Gastrocnemius medialis (tissue), 4 donors: ENCODE measurements around the gene UBE2L6. TPM values are rescaled to one million over a fixed set of nuclear protein-coding genes. Genes with fewer than 3 reads are reported as not detected.

Source experiments
- ATAC-seq, 2 donors: fragments of 150-250 bp; one replicate each; pipeline ENCODE4 v1.9.1; 2016
- DNase-seq, 2 donors: peaks; one replicate each; pipeline ENCODE4 v3.0.0-alpha.2; 2019
- H3K27ac ChIP-seq, 4 donors: fragments of 200-600 bp; sonication (generic); 1 replicate in 1 of 4; 2 replicates in 3 of 4; pipeline ENCODE4 v1.5.1; 2016 to 2018; ENCODE audit warnings: mild to moderate bottlenecking in 2 of 4, moderate library complexity in 1 of 4
- H3K27me3 ChIP-seq, 3 donors: fragments of 200-600 bp; sonication (generic) in 2 of 3; 1 replicate in 1 of 3; 2 replicates in 2 of 3; pipeline versions ENCODE4 v1.5.1 to v1.6.0; 2016 to 2019; ENCODE audit warnings: mild to moderate bottlenecking in 1 of 3, moderate library complexity in 1 of 3
- H3K36me3 ChIP-seq, 2 donors: fragments of 200-600 bp; sonication (generic) in 1 of 2; one replicate each; pipeline ENCODE4 v1.5.1; 2017 to 2018
- H3K4me1 ChIP-seq, 2 donors: fragments of 200-600 bp; sonication (generic) in 1 of 2; one replicate each; pipeline ENCODE4 v1.5.1; 2016 to 2017; ENCODE audit warnings: mild to moderate bottlenecking in 2 of 2
- H3K4me3 ChIP-seq, 4 donors: fragments of 200-600 bp; sonication (generic) in 3 of 4; 1 replicate in 1 of 4; 2 replicates in 3 of 4; pipeline ENCODE4 v1.5.1; 2016 to 2019; ENCODE audit warnings: mild to moderate bottlenecking in 2 of 4
- H3K9me3 ChIP-seq, 3 donors: fragments of 200-600 bp; sonication (generic) in 2 of 3; 1 replicate in 1 of 3; 2 replicates in 2 of 3; pipeline ENCODE4 v1.5.1; 2016 to 2019
- CTCF ChIP-seq, 5 experiments: fragments of 450-650 bp in 3 of 5; fragments of 200-600 bp in 2 of 5; sonication (generic) in 2 of 5; IDR thresholded peaks in 4 of 5; conservative IDR thresholded peaks in 1 of 5; 1 replicate in 4 of 5; 2 replicates in 1 of 5; pipeline ENCODE4 v1.5.1; 2016 to 2019; ENCODE audit warnings: antibody characterized with exemption in 5 of 5, mild to moderate bottlenecking in 3 of 5, moderate library complexity in 3 of 5
- POLR2A ChIP-seq, 2 donors: fragments of 450-650 bp; IDR thresholded peaks; one replicate each; pipeline ENCODE4 v1.6.1; 2017; ENCODE audit warnings: antibody characterized with exemption in 2 of 2, mild to moderate bottlenecking in 2 of 2, moderate library complexity in 2 of 2
- in situ Hi-C, 4 donors: fragments of 200-750 bp; cut with MboI; loops; one replicate each; pipeline versions ENCODE4 v1.15.0 to v1.8.0; 2017; ENCODE audit warnings: low sequenced_read_pairs in 4 of 4
- intact Hi-C: fragments of 100-400 bp; cut with DNase I; formaldehyde crosslinking; loops from one replicate; pipeline ENCODE4 v1.15.1; 2023; ENCODE audit warnings: low total_unique reads
- total RNA-seq, 4 donors: library from RNA; depleted of rRNA; stranded (reverse); fragments of >200 nt; gene quantifications; one replicate each; pipeline versions ENCODE4 v1.1.0 to v1.2.3, GENCODE V29; 2016

The UBE2L6 gene
- total RNA-seq, 4 donors from 2014 or later = 5.5 to 9.0 (median 6.7) TPM

GRCh38 chr11:57544566-57544965, 22.9 kb downstream of the UBE2L6 start:
- Histone ChIP-seq H3K27ac (peak overlapping the region; percentile 89 to 96 (median 92)), H3K36me3 (peaks cover 0 to 10% of the 10 kb centered on the region in 2 donors), H3K9me3 (no peaks in the 10 kb centered on the region), H3K27me3 (no peaks in the 10 kb centered on the region), H3K4me3 (no peak overlapping the region), H3K4me1 (peaks cover 38 to 41% of the 10 kb centered on the region in 2 donors)
- peak in 1 of 2 donors; percentile 53 for ATAC-seq
- TF ChIP-seq POLR2A (IDR thresholded peaks at IDR 0.05) (no peak), CTCF (IDR thresholded peaks at IDR 0.05 in 4 of 5, conservative IDR thresholded peaks at IDR 0.05 in 1 of 5) (no peak)
- no peak for DNase-seq
- in situ Hi-C loops (no loop called here), intact Hi-C loops (no loop called here)

GRCh38 chr11:57543593-57543992, 23.9 kb downstream of the UBE2L6 start:
- Histone ChIP-seq H3K27ac (peak overlapping the region; percentile 89 to 96 (median 92)), H3K9me3 (no peaks in the 10 kb centered on the region), H3K4me3 (no peak overlapping the region), H3K4me1 (peaks cover 48 to 49% of the 10 kb centered on the region in 2 donors), H3K36me3 (peaks cover 0 to 8% of the 10 kb centered on the region in 2 donors), H3K27me3 (no peaks in the 10 kb centered on the region)
- in situ Hi-C loops = no loop called here
- TF ChIP-seq CTCF (IDR thresholded peaks at IDR 0.05 in 4 of 5, conservative IDR thresholded peaks at IDR 0.05 in 1 of 5) (no peak), POLR2A (IDR thresholded peaks at IDR 0.05) (no peak)
- ATAC-seq (no peak), DNase-seq (no peak)
- intact Hi-C loops = no loop called here

- in situ Hi-C loops (no loop called here), intact Hi-C loops (no loop called here)
- no peak for TF ChIP-seq POLR2A (IDR thresholded peaks at IDR 0.05)
- TF ChIP-seq CTCF (IDR thresholded peaks at IDR 0.05 in 4 of 5, conservative IDR thresholded peaks at IDR 0.05 in 1 of 5) = no peak
- DNase-seq = no peak
- no peak for ATAC-seq
- H3K36me3 ChIP-seq = peaks cover 0 to 8% of the 10 kb centered on the region in 2 donors
- H3K27ac ChIP-seq = peak overlapping the region; percentile 89 to 96 (median 92)
- H3K4me3 ChIP-seq = no peak overlapping the region
- no peaks in the 10 kb centered on the region for H3K27me3 ChIP-seq
- H3K4me1 ChIP-seq = peaks cover 51 to 54% of the 10 kb centered on the region in 2 donors
- H3K9me3 ChIP-seq = no peaks in the 10 kb centered on the region
These were observed 24.9 kb downstream of the UBE2L6 start for GRCh38 chr11:57542582-57542981.

- Histone ChIP-seq H3K4me1 (peaks cover 58 to 64% of the 10 kb centered on the region in 2 donors), H3K36me3 (peaks cover 0 to 5% of the 10 kb centered on the region in 2 donors), H3K27ac (peak overlapping the region; percentile 89 to 96 (median 92)), H3K9me3 (no peaks in the 10 kb centered on the region), H3K4me3 (peak overlapping the region in 2 of 4 donors; percentile 4 to 17), H3K27me3 (no peaks in the 10 kb centered on the region)
- ATAC-seq (peak; percentile 82 to 83), DNase-seq (peak; percentile 75 to 82)
- TF ChIP-seq POLR2A (IDR thresholded peaks at IDR 0.05) (peak; percentile 22 to 53), CTCF (IDR thresholded peaks at IDR 0.05 in 4 of 5, conservative IDR thresholded peaks at IDR 0.05 in 1 of 5) (no peak)
- intact Hi-C loops = no loop called here
- in situ Hi-C loops = no loop called here
These were observed 26.3 kb downstream of the UBE2L6 start for GRCh38 chr11:57541169-57541568.

GRCh38 chr11:57539342-57539741, 28.1 kb downstream of the UBE2L6 start:
- no peak for TF ChIP-seq CTCF (IDR thresholded peaks at IDR 0.05 in 4 of 5, conservative IDR thresholded peaks at IDR 0.05 in 1 of 5)
- no peak overlapping the region for H3K4me3 ChIP-seq
- ATAC-seq (peak; percentile 26 to 37), DNase-seq (no peak)
- H3K4me1 ChIP-seq = peaks cover 56 to 61% of the 10 kb centered on the region in 2 donors
- no peaks in the 10 kb centered on the region for H3K27me3 ChIP-seq
- peak overlapping the region; percentile 89 to 96 (median 92) for H3K27ac ChIP-seq
- H3K36me3 ChIP-seq = no peaks in the 10 kb centered on the region
- intact Hi-C loops = no loop called here
- in situ Hi-C loops = no loop called here
- no peaks in the 10 kb centered on the region for H3K9me3 ChIP-seq
